Fibroblast of lung (primary cell): ENCODE results near the gene TOGARAM2.

Source experiments
- EZH2 ChIP-seq: IDR thresholded peaks from 2 replicates; pipeline ENCODE4 v1.5.1; 2012; ENCODE audit warnings: low read length, control low read depth, mild to moderate bottlenecking; ENCODE audit errors: missing control alignments
- TF ChIP-seq, protein P1 (sequence below), 2 donors: IDR thresholded peaks in 1 of 2; conservative IDR thresholded peaks in 1 of 2; 1 replicate in 1 of 2; 2 replicates in 1 of 2; pipeline ENCODE4 v1.5.1; 2011 to 2012; ENCODE audit warnings: low read length in 2 of 2, control low read depth in 1 of 2, inconsistent platforms in 1 of 2, low read depth in 1 of 2, mild to moderate bottlenecking in 1 of 2

DNA sequence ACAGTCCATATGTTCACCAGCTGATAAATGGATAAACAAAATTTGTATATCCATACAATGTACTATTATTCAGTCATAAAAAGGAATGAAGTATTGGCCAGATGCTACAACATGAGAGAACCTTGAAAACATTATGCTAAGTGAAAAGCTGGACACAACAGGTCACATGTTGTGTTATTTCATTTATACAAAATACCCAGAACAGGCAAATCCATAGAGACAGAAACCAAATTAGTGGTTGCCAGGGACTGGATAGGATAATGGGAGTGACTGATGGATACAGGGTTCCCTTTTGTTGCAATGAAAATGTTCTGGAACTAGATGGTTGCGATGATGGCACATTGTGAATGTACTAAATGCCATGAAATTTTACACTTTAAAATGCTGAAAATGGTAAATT is 103.5 kb downstream of the TOGARAM2 start:
- TF ChIP-seq, protein P1, sequence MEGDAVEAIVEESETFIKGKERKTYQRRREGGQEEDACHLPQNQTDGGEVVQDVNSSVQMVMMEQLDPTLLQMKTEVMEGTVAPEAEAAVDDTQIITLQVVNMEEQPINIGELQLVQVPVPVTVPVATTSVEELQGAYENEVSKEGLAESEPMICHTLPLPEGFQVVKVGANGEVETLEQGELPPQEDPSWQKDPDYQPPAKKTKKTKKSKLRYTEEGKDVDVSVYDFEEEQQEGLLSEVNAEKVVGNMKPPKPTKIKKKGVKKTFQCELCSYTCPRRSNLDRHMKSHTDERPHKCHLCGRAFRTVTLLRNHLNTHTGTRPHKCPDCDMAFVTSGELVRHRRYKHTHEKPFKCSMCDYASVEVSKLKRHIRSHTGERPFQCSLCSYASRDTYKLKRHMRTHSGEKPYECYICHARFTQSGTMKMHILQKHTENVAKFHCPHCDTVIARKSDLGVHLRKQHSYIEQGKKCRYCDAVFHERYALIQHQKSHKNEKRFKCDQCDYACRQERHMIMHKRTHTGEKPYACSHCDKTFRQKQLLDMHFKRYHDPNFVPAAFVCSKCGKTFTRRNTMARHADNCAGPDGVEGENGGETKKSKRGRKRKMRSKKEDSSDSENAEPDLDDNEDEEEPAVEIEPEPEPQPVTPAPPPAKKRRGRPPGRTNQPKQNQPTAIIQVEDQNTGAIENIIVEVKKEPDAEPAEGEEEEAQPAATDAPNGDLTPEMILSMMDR (conservative IDR thresholded peaks at IDR 0.05 in 1 of 2, IDR thresholded peaks at IDR 0.05 in 1 of 2; ENCODE audit: low read depth in 1 of 2, low read length in 2 of 2) = no peak
- no peak for TF ChIP-seq EZH2
